GM19351 (cell line): ENCODE measurements around the gene ZC3H12A.

Experiments used
- ATAC-seq: cut with Tn5 transposase; IDR thresholded peaks from one replicate; pipeline ENCODE4 v1.9.1; 2021; ENCODE audit warnings: mild to moderate bottlenecking, moderate library complexity; ENCODE audit not compliant: unreplicated experiment

Gene ZC3H12A

GRCh38 chr1:37477946-37478345, 3.6 kb downstream of the ZC3H12A start:
- ATAC-seq, result no peak

GRCh38 chr1:37478451-37478881, 4.1 kb downstream of the ZC3H12A start:
- ATAC-seq, result no peak

DNA sequence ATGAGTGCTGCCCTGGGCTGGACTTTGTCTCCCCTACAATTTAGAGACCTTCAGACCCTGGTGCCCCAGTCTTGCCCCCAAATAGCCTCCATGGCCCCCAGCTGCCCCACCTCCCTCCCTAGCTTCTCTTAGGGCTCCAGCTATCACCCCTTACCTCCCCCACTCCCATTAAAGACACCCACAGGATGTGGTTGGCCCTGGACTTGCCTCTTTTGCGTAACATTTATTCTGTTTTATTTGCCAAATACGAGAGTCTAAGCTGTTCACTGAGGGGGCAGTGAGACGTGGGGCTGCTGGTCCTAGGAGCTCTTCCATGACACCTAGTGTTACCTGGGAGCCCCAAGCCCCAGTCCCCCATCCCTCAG, 4.5 kb downstream of the ZC3H12A start:
- ATAC-seq, result no peak

DNA sequence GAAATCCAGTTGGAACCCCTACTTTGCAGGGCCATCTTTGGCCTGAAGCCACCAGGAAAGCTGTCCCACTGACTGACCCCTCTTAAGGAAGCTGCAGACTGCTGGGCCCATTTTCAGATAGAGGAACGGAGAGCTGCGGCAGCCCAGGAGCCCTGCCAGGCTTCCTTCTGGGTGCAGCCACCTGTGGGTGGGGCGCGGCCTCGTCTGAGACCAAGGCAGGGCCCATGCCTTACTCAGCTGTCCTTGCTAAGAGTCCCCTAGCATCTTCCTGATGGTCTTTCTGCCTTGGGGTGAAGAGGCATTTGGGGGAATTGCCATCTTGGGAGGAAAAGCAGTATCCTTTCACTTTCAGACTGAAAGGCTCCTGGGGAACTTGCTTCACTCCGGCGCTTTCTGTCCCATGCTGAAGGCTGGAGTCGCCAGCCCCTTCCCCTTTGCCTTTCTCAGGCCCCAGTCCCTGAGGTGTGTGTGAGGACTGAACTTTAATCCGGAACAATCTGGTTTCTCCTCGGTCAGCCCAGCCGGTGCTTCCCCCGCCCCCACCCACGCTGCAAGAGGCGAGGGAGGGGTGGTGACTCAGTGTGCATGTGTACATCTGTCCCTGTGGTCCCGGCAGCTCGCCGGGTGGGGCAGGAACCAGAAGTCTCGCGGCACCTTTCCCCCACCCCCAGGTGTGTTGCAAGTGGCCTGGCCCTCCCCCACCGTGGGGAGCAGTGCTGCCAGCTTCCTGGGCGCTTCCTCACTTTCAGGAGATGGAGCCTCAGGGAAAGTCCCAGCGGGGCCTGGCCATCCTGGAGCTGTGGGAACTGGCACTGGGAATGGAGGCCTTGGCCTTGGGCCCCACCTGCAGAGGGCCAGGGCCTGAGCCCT, 5.1 kb downstream of the ZC3H12A start:
- peak; percentile 38 for ATAC-seq

GRCh38 chr1:37480125-37480466, 5.7 kb downstream of the ZC3H12A start:
- no peak for ATAC-seq

DNA sequence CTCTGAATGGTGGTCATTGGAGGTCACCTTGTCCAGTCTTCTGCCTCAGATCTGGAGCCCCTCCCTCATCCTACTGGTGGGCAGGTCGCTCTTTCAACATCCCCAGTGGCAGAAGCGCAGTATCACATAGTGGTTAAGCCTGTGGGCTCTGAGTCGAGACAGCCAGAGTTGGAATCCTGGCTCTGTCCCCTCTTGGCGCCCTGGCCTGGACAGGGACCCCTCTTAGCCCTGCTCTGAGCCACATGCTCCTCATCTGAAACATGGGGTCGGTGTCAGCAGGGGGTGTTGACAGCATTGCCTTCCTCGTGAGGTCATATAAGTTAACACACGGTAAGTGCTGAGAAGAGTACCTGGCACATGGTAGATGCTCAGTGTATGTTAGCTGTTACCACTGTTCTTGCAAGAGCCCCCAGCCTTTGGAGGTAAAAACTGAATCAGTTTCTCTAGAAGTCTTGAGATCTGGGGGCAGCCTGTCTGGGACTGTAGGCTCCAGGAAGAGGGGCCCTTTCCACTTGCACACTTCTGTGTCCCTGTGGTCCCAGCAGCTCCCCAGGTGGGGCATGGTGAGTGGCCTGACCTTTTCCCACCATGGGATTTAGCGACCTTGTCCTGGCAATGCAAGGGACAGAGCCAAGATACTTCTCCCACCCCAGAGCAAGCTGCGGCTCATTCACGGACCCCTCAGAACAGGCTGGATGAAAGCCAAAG, 6.4 kb downstream of the ZC3H12A start:
- no peak for ATAC-seq

GRCh38 chr1:37481289-37482003, 7.1 kb downstream of the ZC3H12A start:
- no peak for ATAC-seq

DNA sequence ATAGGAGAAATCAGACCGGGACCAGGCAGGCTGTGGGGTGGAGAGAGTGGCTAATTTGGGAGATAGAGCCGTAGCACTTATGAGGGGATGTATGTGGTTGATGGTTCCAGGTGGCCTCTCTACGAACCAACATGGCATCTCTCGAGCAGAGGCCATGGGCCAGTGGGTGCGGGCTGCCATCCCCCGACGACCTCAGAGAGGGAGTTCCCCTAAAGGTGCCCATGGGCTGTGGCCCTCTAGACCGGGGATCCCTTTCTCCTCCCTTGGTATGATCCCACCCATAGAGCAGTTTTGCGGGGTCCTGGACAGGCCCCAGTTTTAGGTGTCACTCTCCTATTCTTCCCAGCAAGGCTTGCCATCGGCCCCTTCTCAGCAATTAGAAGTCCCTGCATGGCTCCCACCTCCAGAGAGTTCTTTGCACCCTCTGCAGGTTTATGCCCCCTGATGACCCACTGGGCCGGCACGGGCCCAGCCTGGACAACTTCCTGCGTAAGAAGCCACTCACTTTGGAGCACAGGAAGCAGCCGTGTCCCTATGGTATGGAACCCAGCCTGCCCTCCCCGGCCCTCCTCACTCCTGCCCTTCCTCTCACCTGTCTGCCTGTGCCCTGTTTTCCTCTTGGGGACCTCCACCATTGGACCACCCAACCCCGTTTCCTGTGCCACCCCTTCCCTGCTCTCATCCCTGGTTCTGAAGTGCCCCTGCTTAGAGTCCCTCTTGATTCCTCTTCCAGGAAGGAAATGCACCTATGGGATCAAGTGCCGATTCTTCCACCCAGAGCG, 7.8 kb downstream of the ZC3H12A start:
- no peak for ATAC-seq

- no peak for ATAC-seq
Measured at GRCh38 chr1:37482796-37483744, 8.7 kb downstream of the ZC3H12A start.

- ATAC-seq, result no peak
Measured at GRCh38 chr1:37483785-37484184, 9.4 kb downstream of the ZC3H12A start.

DNA sequence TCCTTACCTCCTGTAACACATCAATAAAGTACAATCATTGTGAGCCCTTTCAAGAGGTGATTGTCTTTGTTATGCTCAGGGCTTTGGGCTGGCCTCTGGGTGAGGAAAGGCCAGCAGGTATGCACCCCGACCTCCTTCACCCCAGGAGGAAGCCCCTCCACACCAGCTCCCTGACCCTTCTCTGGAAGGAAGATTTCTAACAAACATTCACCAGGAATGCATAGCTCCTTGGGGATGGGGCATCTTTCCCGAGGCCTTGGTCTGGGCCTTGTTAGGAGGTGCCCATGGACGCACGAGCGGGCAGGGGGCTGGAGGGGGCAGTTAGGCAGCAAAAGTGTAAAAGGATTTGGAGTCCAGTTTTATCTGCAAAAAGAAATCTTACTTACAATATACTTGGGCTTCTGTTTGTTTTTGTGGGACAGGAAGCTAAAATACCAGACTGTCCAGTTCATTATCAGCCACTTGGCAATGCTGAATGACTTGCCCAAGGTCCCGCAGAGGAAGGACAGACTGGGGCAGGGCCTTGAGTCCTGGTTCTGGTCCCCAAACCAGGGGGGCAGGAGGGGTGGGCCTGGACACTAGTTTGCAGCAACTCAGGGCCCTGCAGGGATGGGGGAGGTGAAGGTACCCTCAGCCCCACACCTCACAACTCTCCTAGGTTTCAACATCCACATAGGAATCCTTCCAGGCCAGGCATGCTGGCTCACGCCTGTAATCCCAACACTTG, 10.1 kb downstream of the ZC3H12A start:
- no peak for ATAC-seq

DNA sequence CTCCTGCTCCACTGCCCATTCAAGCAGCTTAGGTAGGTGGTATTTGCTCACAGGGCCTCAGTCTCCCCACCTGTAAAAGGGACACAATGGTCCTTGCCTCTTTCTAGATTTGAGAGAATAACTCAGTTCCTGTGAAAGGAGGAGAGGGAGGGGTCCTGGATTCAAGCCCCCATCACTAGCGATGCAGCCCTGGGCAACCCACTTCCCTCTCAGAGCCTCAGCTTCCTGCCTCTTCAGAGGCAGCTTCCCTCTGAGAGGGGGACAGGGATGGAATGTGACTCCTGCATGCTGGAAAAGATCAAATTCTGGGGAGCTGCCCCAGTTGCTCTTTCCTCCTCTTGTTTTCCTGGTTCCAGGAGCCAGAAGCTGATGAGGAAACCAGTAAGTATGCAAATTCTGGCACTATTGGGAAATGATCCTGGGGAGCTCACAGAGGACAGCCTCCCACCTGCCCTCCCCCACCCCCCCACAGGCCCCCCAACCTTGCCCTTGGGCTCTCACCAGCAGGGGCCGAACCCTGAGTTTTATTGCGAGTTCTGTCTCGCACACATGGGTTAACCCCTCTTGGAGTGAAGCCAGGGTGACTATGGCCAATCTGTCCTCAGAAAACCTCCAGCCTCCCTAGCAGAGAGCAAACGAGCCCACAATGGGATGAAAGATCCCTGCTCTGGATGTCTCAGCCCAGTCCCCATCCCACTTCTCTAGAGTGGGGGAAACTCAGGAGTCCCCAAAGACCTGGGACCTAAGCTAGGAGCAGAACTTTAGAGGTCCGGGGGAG, 11.7 kb downstream of the ZC3H12A start:
- ATAC-seq, result no peak

- ATAC-seq, result no peak
Measured at GRCh38 chr1:37486680-37487618, 12.6 kb downstream of the ZC3H12A start.

DNA sequence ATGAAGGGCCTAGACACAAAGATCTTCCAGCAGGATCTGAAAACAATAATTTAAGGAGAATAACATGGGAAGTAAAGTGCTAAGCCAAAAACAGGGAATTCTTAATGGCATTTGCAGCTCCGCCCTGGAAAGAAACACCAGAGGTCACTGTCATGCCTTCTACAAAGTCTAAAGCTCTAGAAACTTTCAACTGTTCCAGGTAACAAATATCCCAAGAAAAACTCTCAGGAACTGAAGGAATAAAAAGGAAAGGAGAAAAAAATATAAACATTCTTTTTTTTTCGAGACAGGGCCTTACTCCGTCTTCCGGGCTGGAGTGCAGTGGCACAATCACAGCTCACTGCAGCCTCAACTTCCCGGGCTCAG, 13.2 kb downstream of the ZC3H12A start:
- ATAC-seq, result no peak

DNA sequence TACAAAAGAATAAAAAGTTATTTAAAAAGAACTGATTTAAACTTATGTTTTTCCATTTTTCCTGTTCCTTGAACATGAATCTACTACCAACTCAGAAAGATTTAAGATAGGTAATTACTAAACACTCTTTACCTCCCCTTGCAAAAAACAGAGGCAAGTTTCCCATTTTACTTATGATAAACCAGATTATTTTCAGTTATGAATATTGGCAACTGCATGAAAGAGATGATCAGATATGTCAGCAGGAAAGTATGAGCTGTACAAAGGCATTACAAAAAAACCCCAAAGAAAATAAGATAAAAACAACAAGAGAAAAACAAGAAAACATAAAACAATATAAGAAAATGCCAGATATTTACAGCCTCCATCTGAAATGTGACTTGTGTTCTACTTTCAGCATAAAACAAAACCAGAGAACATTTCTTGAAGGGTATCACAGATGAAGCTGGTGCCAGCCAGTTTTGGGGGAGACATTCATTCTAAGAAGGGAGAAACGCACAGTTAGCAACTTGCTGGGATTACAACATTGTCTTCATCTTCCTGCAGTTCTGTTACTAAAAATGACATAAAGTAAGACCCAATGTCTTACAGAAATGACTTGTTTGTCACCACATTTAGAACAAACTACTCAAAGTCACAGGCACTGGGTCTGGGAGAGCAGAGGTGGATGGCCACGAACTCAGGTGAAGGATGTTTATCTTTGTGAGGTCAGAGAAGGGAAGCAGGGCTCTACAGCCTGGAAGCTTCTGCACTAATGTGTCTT, 19.1 kb downstream of the ZC3H12A start:
- no peak for ATAC-seq

DNA sequence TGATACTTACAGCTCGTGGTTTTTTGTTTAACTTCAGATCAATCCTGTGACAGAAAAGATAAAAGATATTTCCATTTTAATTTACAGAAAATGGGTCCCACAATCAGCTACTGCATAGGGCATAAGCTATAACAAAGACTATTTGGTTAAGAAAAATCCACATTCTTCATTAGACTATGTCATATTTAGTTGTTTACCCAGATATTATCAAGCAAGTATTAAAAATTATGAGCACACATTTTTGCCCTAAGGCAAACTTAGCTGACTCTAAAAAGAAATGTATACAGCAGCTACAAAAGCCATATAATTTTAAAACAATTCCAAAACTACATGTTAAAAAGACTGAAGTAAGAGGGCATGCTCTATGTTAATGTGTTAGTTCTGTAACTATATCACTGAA, 21.5 kb downstream of the ZC3H12A start:
- no peak for ATAC-seq

DNA sequence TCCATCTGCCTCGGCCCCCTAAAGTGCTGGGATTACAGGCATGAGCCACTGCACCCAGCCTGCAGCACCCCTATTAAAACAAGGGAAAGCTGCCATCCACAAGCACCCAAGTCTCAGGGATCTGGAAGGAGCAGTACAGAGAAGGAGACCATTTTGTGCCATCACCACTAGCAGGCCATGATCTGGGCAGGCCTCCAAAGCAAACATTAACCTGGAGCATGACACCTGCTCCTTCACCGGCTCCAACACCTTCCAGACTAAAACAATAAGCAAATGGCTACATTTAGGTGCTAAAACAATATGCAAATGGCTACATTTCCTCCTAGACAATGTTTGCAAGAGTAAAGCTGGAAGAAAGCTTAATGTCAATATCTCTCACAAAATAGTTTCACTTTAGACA, 23.5 kb downstream of the ZC3H12A start:
- ATAC-seq, result no peak
